PC-3 (cell line): Measurements from ENCODE around the gene TRIM65. TPM values are rescaled to one million over a fixed set of nuclear protein-coding genes. Genes with fewer than 3 reads are reported as not detected.

ENCODE experiments used
- ATAC-seq: fragments of 200-7000 bp; cut with Tn5 transposase; 2 replicates; pipeline ENCODE4 v1.9.1; 2020; ENCODE audit warnings: mild to moderate bottlenecking, moderate library complexity
- BruUV-seq: library from RNA; stranded (reverse); fragments of 400-500 nt; replicated peaks from 2 replicates; lab custom pipeline; 2021; lab: Mats Ljungman, UMichigan
- CTCF ChIA-PET: fragments of 300-600 bp; sonication (Branson Sonifier 250); formaldehyde crosslinking; loops from one replicate; lab custom pipeline; 2022; ENCODE audit warnings: antibody characterized with exemption; lab: Charles Lee
- POLR2A ChIA-PET: fragments of 300-600 bp; sonication (Branson Sonifier 250); formaldehyde crosslinking; loops from one replicate; lab custom pipeline; 2022; ENCODE audit warnings: antibody characterized with exemption; ENCODE audit not compliant: unreplicated experiment; lab: Charles Lee
- DNase-seq: peaks from one replicate; pipeline ENCODE4 v3.0.0-alpha.2; 2015
- H2AFZ ChIP-seq: fragments of 300-600 bp; sonication (generic); 2 replicates; pipeline ENCODE4 v1.6.0; 2016; ENCODE audit warnings: antibody characterized with exemption, low read length
- H3F3A ChIP-seq: fragments of 300-600 bp; sonication (generic); one replicate; pipeline ENCODE4 v1.6.0; 2017; ENCODE audit warnings: antibody characterized with exemption, low read length, control low read depth, mild to moderate bottlenecking; ENCODE audit not compliant: unreplicated experiment
- H3K27ac ChIP-seq: fragments of 300-600 bp; sonication (generic); 2 replicates; pipeline ENCODE4 v1.5.1; 2016; ENCODE audit warnings: mild to moderate bottlenecking, low read length
- H3K27me3 ChIP-seq: fragments of 300-600 bp; sonication (generic); 2 replicates; pipeline ENCODE4 v1.6.1; 2016; ENCODE audit warnings: low read length, mixed read lengths
- H3K36me3 ChIP-seq: fragments of 300-600 bp; sonication (generic); 2 replicates; pipeline ENCODE4 v1.6.1; 2016; ENCODE audit warnings: low read depth, mixed run types, low read length, mixed read lengths
- H3K4me1 ChIP-seq: fragments of 300-600 bp; sonication (generic); 2 replicates; pipeline ENCODE4 v1.5.1; 2016; ENCODE audit warnings: low read length; ENCODE audit not compliant: insufficient read depth
- H3K4me2 ChIP-seq: fragments of 300-600 bp; sonication (generic); 2 replicates; pipeline ENCODE4 v1.6.0; 2016; ENCODE audit warnings: low read length
- H3K4me3 ChIP-seq: fragments of 300-600 bp; sonication (generic); 2 replicates; pipeline ENCODE4 v1.5.1; 2016; ENCODE audit warnings: mild to moderate bottlenecking, low read length, mixed read lengths
- H3K79me2 ChIP-seq: fragments of 300-600 bp; sonication (generic); 2 replicates; pipeline ENCODE4 v1.6.1; 2017; ENCODE audit warnings: low read length, mixed read lengths
- H3K9ac ChIP-seq: fragments of 300-600 bp; sonication (generic); 2 replicates; pipeline ENCODE4 v1.6.0; 2016; ENCODE audit warnings: mild to moderate bottlenecking, low read length
- H3K9me2 ChIP-seq: fragments of 300-600 bp; sonication (generic); replicated peaks from 2 replicates; pipeline ENCODE4 v1.6.1; 2016; ENCODE audit warnings: mixed run types, low read length, mixed read lengths
- H3K9me3 ChIP-seq: fragments of 300-600 bp; sonication (generic); 2 replicates; pipeline ENCODE4 v1.6.1; 2016; ENCODE audit warnings: low read length, mixed read lengths
- H4K20me1 ChIP-seq: fragments of 300-600 bp; sonication (generic); 2 replicates; pipeline ENCODE4 v1.6.1; 2016; ENCODE audit warnings: low read length, mixed read lengths
- CTCF ChIP-seq: fragments of 300-600 bp; sonication (generic); conservative IDR thresholded peaks from 2 replicates; pipeline ENCODE4 v1.5.1; 2017; ENCODE audit warnings: antibody characterized with exemption, low read depth, mild to moderate bottlenecking, low read length
- EZH2 ChIP-seq: fragments of 300-600 bp; sonication (generic); IDR thresholded peaks from one replicate; pipeline ENCODE4 v1.6.1; 2017; ENCODE audit warnings: antibody characterized with exemption, mild to moderate bottlenecking, low read length; ENCODE audit not compliant: unreplicated experiment
- EZH2phosphoT487 ChIP-seq: fragments of 300-600 bp; sonication (generic); IDR thresholded peaks from 2 replicates; pipeline ENCODE4 v1.6.1; 2018; ENCODE audit warnings: mild to moderate bottlenecking, antibody characterized with exemption, low read length, borderline replicate concordance
- intact Hi-C: fragments of 100-400 bp; cut with micrococcal nuclease; formaldehyde crosslinking; loops from 2 replicates; pipeline ENCODE4 v1.9.0; 2023
- total RNA-seq: library from RNA; depleted of rRNA; stranded (reverse); fragments of >200 nt; gene quantifications from 2 replicates; pipeline ENCODE4 v1.2.3, GENCODE V29; 2014

TRIM65 gene
- total RNA-seq, 1 experiment from 2014 or later = 32.3 TPM

GRCh38 chr17:75909812-75910274 lies 13.1 kb upstream of the TRIM65 start:
- POLR2A ChIA-PET = no interaction called here
- no peak for DNase-seq
- H3K4me1 ChIP-seq = peaks cover 3% of the 10 kb centered on the region; the same call in 1 of the 2 replicates
- H3K9me3 ChIP-seq = no peaks in the 10 kb centered on the region
- ATAC-seq = no peak
- no peak overlapping the region for H3K9ac ChIP-seq
- no peak overlapping the region for H3K4me2 ChIP-seq
- CTCF ChIA-PET = interaction anchor here (0.6 kb wide), 1 partner anchor 281 kb away, joined by 3 read pairs; no protein-coding TSS in a partner anchor
- H3K79me2 ChIP-seq = no peaks in the 10 kb centered on the region
- no peaks in the 10 kb centered on the region for H3K27me3 ChIP-seq
- no peak for TF ChIP-seq EZH2
- H3K36me3 ChIP-seq = no peaks in the 10 kb centered on the region
- H3K9me2 ChIP-seq = no peaks in the 10 kb centered on the region
- intact Hi-C loops = loop anchor here (10.0 kb wide), 1 partner anchor 365 kb away; no protein-coding TSS in a partner anchor
- H3F3A ChIP-seq = no peaks in the 10 kb centered on the region
- no peak overlapping the region for H2AFZ ChIP-seq
- no TSS peak for BruUV-seq
- H3K27ac ChIP-seq = no peak overlapping the region
- no peaks in the 10 kb centered on the region for H4K20me1 ChIP-seq
- no peak overlapping the region for H3K4me3 ChIP-seq

- H3K9me2 ChIP-seq = no peaks in the 10 kb centered on the region
- peaks cover 3% of the 10 kb centered on the region; the same call in 1 of the 2 replicates for H3K4me1 ChIP-seq
- BruUV-seq = no TSS peak
- no peaks in the 10 kb centered on the region for H3K9me3 ChIP-seq
- no peak for TF ChIP-seq CTCF
- no peak for TF ChIP-seq EZH2
- TF ChIP-seq EZH2phosphoT487 = no peak
- H3K36me3 ChIP-seq = no peaks in the 10 kb centered on the region
- H3K27me3 ChIP-seq = no peaks in the 10 kb centered on the region
- H3K27ac ChIP-seq = no peak overlapping the region
- no peaks in the 10 kb centered on the region for H4K20me1 ChIP-seq
- CTCF ChIA-PET = interaction anchor here (0.6 kb wide), 1 partner anchor 280 kb away, joined by 3 read pairs; no protein-coding TSS in a partner anchor
- no peak overlapping the region for H2AFZ ChIP-seq
- POLR2A ChIA-PET = no interaction called here
- no peak overlapping the region for H3K4me2 ChIP-seq
- no peaks in the 10 kb centered on the region for H3F3A ChIP-seq
- intact Hi-C loops = loop anchor here (10.0 kb wide), 1 partner anchor 366 kb away; no protein-coding TSS in a partner anchor
- peaks cover 3% of the 10 kb centered on the region for H3K79me2 ChIP-seq
- DNase-seq (no peak), ATAC-seq (no peak)
- H3K9ac ChIP-seq = no peak overlapping the region
- no peak overlapping the region for H3K4me3 ChIP-seq
Measured at GRCh38 chr17:75909051-75909811, 12.5 kb upstream of the TRIM65 start.

- DNase-seq (no peak), ATAC-seq (no peak)
- H3K9me3 ChIP-seq = no peaks in the 10 kb centered on the region
- H3F3A ChIP-seq = no peaks in the 10 kb centered on the region
- peaks cover 10% of the 10 kb centered on the region for H3K4me1 ChIP-seq
- CTCF ChIA-PET = no interaction called here
- no TSS peak for BruUV-seq
- intact Hi-C loops = loop anchor here (10.0 kb wide), 1 partner anchor 367 kb away; no protein-coding TSS in a partner anchor
- no peak overlapping the region for H3K27ac ChIP-seq
- H3K79me2 ChIP-seq = peaks cover 13% of the 10 kb centered on the region
- H3K4me2 ChIP-seq = no peak overlapping the region
- H3K9ac ChIP-seq = no peak overlapping the region
- H3K4me3 ChIP-seq = no peak overlapping the region
- TF ChIP-seq EZH2 (no peak), EZH2phosphoT487 (no peak), CTCF (no peak)
- no peaks in the 10 kb centered on the region for H4K20me1 ChIP-seq
- H2AFZ ChIP-seq = no peak overlapping the region
- H3K27me3 ChIP-seq = no peaks in the 10 kb centered on the region
- H3K9me2 ChIP-seq = no peaks in the 10 kb centered on the region
- no peaks in the 10 kb centered on the region for H3K36me3 ChIP-seq
- POLR2A ChIA-PET = no interaction called here
Measured at GRCh38 chr17:75908201-75908600, 11.4 kb upstream of the TRIM65 start.
